Activated CD4-positive, alpha-beta T cell treated with anti-CD3 and anti-CD28 coated beads, Interleukin-2, amount 50 U/mL, for 1 hour (primary cell): Measurements from ENCODE around the gene SEPTIN5.

Source experiments
- DNase-seq: peaks from one replicate; pipeline ENCODE4 v3.0.0-alpha.2; 2020

Gene SEPTIN5

DNA sequence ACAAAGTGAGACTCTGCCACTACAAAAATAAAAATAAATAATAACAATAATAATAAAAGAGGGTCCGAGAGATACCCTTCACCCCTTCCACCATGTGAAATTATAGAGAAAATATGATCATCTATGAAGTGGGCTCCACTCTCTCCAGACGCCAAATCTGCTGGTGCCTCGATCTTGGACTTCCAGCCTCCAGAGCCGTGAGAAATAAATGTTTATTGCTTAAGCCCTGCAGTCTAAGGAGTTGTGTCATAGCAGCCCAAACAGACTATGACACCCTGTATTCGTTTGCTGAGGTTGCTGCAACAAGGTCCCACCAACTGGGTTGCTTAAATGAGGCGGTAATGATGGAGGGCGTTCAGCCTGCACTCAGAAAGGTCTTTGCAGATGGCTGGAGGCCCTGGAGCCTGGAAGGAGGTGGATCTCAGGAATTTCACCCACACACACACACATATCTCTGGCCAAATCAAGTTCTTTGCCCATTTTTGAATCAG is 7.6 kb upstream of the SEPTIN5 start:
- no peak for DNase-seq

DNA sequence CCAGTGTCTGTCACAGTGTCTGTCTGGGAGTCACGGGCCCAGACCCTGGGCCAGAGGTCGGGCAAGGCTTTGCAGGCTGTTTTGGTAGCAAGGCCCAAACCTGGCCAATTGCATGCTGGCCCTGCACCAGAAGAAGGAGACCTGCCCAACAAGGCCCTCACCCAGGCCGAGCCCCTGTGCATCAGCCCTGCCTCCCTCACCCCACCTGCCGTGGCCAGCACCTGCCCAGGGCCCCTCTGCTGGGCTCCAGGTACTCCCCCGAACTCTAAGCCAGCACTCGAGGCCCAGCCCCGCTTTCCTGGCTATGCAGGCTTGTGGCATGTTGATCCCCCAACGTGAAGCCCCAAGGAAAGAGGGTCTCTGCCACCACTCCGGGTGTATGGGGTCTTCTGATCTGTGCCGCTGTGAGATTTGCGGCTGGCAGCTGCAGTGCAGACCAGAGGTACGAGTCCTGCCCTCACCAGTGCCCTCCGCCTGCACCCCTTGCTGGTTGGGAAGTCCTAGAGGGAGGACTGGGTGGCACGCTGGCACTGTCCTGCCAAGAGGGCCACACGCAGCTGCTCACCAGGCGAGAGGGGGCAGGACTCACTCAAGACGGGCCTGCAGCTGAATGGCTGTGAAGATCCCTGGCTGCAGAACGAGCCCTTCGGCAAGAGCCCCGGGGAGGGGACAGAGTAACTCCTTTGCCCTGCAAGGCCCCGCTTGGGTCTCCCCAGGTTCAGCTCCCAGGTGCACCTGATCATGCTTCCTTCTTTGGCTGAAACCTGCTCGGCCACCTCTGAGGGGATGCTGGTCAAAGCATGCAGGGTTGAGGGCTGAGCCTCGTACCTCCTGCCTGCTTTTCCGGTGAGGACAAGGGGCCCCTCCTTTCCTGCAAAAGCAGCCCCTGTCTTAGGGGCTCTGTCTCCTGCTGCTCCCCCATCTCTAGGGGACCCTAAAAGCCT is 6.7 kb upstream of the SEPTIN5 start:
- no peak for DNase-seq

DNA sequence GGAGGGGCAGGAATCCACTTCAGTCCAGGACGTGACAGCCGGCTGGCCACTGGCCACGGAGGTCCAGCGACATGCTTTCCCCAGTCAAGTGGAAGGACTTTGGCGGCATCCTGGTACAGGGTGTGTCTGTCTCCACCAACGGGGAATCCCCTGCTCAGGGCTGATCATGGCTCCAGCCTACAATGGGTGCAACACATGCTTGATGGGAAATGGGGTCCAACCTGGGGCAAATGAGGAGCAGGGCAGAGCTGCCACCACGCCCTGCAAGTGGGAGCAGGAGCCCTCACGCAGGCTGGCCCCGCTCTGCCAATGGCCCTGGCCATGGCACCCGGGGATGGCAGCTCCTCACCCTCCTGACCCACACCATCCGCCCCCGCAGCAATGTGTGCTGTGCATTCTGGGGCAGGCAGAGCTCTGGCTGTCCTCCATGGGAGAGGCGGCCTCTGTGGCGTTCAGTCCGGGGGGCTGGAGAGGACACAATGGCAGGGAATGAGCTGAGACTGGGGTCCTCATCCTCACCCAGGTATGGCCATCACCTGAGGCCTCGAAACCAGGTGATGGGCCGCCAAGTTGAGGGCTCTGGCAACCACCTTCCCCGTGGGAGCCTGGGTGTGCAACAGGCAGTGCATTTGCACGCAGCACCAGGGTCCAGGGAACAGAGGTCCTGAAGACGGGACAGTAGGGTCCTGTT is 5.8 kb upstream of the SEPTIN5 start:
- no peak for DNase-seq

DNA sequence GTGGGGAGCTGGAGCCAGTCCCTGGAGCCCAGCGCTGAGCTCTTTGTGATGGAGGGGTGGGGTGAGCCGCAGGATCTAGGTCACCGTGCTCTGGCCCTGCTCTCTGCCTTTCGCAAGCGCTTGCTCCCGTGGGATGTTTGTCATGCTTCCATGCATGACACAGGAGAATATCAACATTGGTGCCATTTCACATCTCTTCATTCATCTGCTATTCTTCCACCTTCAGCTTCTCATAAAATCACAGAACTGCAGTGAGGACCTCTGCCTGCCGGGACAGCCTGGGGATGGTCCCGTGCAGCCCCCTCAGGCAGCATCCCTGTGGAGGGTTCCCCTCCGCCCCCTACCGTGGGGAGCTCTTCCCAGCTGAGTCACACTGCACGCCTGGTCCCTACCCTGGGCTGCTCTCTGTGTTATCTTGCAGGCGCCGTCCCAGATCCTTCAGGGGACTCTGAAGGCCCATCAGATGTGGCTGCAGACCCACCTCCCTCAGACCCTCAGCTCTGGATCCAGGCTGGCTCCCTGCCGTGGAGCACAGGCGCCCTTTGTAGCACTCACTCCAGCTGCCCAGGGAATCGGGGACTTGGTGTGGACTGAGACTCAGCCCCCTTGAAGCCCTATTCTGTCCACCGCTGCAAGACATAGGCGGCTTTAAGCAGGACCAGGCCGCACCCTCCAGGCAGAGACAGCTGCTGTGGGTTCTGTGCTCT is 5.1 kb upstream of the SEPTIN5 start:
- no peak for DNase-seq

DNA sequence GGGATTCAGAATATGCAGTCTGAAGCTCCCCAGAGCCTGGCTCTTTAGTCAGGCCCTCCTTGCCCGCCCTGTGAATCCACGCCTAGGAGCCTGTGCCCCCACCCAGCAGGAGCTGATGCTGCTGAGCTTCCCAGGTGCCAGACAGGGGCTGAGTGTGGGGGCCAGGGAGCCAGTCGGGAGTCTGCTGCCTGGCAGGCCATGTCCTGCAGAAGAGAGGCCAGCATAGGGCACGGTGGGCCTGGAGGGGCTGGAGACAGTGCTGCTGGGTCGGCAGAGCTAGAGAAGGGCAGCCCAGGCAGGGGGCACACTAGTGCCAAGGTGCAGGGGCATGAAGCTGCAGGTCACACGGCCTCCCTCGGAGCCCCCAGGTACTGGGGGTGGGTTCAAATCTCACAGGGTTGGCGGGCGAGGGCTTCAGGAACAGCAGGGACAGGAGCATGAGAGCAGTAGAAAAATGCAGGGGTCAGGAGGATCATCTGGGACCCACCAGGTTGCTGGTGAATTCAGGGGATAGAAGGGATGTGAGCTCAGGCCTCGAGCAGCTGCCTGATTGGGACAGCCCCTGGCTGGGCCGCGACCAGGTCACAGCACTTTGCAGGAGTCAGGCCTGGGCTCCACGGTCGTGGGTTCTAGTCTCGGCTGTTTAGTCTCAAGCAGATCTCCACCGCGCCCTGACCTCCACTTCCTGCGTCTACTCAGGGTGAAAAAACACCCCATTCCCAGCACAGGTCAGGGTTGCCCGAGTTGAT is 4.1 kb upstream of the SEPTIN5 start:
- DNase-seq: no peak

DNA sequence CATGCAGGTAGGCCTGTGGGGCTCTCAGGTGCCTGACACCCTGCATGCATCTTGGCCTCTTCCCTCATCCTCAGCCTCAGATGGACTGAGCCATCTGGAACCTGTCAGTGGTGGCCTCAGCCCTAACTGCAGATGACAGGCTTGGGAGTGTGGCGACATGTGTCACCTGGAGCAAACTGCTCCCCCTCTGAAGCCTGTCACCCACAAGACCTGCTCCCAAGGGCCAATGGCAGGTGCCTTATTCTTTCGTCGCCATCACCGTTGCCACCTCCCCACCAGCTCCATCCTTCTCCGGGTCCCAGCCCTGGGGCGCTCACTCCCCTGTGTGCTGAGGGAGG is 3.6 kb upstream of the SEPTIN5 start:
- DNase-seq: no peak

DNA sequence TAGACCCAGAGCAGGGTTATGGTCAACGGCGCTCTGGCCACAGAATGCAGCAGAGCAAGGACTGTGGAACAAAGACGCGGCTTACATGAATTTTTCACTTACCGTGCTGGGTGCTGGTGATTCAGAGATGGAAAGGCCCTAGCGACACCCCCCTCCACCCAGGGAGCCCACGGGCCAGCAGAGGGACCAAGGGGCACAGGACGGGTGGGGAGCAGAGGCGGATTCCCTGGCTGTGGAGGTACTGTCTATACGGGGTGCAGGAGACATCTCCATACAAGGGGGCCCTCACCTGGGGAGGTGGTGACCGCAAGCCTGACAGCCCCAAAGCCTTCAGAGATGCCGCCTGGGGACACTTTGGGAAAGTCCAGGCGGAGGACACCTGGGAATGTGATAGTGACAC is 1.1 kb upstream of the SEPTIN5 start:
- no peak for DNase-seq

DNA sequence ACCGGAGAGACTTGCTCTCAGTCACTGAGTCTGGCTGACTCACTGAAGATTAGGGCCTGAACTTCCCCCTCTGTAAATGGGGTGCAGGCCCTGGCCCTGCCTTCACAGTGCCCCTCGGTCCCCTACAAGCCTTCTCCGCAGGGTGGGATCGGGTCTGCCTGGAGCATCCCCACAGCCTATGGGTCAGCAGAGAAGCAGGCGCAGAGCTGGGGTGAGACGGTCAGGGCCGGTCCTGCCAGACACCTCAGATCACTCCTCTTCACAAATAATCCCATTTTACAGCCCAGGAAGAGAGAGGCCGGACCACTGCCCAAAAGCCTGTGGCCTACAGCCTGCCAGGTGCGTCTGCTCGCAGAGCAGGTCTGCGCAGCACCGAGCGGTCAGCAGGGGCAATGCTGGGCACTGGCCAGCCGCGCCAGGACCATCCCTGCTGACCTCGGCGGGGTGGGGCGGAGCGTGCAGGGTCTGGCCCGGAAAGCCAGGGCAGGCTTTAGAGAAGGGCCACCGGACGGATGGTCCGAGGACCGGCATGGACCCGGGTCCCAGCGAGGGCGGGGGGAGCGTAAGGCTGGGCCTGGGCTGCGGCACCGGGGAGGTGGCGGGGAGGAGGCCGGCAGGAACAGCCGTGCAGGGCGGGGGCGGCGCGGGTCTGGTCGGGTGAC is 522 bp upstream of the SEPTIN5 start:
- no peak for DNase-seq

DNA sequence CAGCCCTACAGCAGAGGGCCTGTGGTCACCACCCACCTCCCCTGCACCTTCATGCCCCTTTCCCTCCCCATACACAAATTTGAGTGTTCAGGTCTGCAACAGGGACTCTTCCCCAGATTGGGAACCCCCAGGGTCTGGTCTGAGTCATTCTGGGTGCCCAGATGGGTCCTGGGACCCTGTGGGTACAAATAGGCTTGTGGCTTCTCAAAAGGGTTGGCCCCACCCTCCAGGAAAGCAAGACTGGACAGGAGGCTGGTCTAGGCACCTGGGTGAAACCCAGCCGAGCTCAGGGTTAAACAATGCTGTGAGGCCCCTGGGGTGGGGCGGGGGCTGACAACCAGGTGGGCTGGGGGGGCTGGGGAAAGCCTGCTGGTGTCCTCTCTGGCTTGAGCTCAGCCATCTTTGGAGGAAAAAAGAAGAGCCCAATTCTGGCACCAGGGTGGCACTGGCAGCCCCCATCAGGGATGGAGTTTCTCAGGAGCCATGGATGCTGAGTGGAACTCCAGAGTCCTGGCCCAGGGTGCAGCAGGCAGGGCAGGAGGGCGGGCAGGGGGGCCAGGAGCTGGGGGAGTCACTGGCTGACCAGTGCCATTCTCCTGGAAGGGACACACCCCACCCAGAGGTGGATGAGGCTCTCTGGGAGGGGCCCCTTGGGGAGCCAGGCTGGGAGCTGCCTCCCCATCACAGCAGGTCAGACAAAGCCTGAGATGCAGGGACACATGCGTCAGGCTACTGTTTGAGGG is 1.1 kb downstream of the SEPTIN5 start:
- no peak for DNase-seq

DNA sequence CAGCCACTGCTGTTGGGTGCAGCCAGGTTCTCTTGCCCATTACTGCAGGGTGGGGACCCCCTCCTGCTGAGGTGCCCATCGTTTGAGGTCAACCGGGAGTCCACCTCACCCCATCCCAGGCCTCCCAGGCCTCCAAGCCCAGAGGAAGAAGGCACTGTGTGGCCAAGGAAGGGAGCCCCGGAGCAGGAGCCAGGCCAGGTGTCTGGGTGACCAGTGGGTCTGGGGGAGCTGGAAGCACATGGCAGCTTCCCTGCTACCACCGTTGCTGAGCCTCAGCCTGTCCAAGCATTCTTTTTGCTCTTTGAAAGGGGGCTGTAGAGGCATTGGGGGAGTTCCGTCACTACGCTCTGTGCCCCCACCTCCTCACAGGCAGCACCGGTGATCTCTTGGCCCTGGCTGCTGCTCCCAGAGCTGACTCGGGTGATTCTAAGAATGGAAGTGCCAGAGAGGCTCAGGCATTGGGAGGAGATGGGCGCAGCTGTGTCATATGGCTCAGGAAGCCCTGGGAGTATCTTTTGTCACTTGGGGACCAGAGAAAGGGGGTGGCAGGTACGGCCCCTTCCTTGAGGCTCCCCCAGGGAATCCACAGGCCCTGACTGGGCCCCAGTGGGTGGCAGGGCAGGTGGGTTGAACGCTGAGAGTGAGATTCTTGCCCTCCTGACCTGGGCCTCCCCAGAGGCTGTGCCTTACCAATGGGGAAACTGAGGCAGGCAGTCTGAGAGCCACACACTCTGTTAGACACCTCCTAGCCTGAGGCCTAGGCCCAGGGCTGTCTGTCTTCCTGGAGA is 1.9 kb downstream of the SEPTIN5 start:
- no peak for DNase-seq

DNA sequence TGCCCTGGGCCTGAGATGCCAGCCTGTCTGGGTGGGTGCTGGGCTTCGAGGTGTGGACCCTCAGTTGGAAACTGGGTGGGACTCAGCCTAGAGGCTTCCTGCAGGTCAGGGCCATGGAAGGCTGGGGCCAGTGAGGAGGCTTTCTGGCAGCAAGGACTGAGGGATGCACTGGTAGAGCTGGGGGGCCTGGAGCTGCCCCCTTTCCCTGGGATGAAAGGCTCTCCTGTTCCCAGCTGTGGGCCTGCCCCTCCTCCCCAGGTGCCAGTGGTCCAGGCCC is 2.5 kb downstream of the SEPTIN5 start:
- DNase-seq: no peak

DNA sequence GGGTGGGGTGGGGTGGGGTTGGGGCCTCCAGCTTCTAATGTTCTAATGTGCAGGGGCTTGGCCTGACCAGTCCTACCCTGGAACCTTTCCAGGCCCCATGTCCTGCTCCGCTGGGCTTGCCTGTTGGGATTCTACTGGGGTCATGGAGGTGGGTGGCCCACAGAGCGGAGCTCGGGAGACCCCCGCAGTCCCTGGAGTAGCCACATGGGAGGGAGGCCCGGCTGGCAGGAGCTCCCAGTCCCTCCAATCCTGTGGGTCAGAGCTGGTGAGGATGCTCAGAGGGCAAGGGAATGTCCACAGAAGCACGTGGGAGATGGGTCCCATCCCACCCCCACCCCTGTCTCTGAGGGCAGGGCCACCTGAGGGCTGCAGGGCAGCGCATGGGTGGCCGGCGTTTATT is 2.9 kb downstream of the SEPTIN5 start:
- DNase-seq: no peak

DNA sequence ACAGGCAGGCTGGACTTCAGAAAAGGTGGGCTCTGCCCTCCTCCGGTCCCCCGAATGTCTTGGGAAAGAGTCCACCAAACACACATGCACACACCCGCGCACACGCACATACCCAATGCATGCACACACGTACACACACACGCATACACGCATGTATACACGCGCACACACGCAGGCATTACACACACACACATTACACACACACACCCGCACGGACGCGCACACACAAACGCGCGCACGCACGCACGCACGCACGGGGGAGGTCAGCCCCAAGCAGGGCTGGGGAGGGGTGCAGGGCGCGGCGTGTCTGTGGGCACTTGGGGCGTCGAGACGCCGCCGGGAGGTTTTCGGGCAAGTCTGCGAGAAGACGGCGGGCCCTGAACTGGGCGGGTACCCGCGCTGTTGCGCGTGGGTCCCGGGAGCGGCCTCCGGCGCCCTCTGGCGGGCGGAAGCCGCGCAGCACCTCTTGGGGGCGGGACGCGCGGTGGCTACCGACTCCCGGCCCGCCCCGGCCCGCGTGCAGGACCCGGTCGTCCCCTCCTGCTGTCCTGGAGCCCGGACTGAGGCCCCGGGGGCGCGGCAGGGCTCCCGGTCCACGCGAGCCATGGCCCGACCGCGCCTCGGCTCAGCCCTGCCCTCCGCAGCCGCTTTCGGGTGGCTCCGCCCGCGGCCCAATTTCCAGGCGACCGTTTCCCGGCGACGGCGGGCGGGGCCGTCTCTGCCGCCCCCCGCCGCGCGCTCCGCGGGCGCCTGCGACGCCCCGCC is 3.6 kb downstream of the SEPTIN5 start:
- DNase-seq: peak; percentile 79

DNA sequence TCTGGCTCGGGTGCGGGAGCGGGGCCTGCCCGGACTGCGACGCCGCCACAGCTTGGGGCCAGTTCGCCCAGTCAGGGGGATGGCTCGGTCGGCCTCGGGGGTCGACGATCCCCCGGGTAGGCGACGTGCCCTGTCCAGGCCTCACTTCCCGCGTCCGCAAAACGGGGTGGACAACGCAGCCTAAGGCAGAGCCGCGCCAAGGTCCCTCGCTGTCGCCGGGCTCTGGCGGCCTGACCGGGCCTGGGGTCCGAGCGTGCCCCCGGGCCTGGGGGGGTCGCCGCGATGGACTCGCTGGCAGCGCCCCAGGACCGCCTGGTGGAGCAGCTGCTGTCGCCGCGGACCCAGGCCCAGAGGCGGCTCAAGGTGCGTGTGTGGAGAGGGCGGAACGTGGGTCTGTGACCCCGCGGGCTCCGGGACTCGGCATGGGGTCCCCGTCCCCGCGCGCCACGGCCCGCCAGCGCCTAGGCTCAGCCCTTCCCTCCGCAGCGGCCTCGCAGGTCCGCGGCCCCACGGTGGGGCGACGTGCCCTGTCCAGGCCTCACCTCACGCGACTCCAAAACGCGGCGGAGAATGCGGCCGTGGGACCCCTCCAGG is 4.2 kb downstream of the SEPTIN5 start:
- DNase-seq: no peak

DNA sequence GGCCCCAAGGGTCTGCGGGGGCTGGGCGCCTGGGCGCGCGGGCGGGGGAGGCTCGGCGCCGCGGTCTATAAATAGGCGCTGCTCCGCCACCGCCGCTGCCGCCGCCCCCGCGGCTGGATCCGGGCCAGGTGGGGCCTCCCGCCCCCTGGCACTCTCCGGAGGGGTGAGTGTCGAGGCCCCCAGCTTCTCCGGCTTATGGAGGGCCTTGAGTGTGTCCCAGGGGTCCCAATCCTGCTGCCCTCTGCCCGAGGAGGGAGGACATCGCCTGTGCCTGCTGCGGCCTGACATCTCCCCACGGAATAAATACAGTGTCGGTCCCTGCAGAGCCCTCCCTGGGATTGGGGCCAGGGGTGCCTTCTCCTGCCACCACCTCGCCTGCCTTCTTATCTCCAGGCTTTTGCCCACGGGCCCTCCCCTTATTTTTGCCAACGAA is 4.8 kb downstream of the SEPTIN5 start:
- DNase-seq: no peak

DNA sequence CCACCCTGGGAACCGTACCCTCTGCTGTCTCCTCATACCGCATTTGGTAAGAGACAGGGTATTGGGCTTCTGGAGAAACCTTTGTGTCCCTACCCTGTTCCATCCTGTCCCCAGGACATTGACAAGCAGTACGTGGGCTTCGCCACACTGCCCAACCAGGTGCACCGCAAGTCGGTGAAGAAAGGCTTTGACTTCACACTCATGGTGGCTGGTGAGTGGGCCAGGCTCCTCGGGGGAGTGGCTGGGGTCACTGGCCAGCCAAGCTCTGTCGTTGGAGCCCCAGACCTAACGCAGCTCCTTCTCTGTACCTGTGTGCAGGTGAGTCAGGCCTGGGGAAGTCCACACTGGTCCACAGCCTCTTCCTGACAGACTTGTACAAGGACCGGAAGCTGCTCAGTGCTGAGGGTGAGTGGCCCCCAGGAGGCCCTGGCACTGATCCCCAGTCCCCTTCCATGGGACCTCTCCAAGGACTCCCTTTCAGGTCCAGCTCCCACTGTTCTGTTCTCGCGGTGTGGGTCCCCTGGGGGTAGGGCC is 5.3 kb downstream of the SEPTIN5 start:
- no peak for DNase-seq

DNA sequence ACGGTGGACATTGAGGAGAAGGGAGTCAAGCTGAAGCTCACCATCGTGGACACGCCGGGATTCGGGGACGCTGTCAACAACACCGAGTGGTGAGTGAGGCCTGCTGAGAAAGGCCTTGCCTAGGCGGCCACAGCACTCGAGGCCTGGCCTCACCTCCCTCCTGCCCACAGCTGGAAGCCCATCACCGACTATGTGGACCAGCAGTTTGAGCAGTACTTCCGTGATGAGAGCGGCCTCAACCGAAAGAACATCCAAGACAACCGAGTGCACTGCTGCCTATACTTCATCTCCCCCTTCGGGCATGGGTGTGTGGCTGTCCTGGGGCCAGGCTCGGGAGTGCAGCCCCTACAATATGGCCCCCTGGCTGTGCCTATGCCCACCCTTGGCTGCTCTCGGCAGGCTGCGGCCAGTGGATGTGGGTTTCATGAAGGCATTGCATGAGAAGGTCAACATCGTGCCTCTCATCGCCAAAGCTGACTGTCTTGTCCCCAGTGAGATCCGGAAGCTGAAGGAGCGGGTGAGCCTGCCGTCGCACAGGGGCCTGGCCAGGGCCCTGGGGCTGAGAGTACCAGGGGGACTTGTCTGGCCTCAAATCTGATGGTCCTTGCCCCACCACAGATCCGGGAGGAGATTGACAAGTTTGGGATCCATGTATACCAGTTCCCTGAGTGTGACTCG is 6.0 kb downstream of the SEPTIN5 start:
- DNase-seq: no peak

DNA sequence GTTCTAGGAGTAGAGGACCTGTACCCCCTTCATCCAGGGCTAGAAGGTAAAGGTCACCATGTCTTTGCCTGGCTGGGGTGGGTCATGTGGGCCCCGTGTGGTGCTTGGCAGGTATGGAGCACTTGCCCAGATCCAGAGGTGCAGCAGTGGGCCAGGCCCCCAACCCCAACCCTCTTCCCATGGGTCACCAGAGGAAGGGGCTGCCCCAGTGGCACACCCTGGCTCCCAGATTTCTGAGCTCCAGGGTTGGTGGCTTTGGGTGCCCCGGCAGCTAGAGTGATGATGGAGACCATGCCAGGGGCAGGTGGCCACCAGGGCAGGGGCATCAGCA is 6.7 kb downstream of the SEPTIN5 start:
- no peak for DNase-seq
